Fibroblast of peridontal ligament (primary cell): Measurements from ENCODE around the gene FMO2.
A peak's percentile ranks its signal among the peaks of the same experiment; 100 is the strongest.

Experiments
- DNase-seq: peaks from one replicate; pipeline ENCODE4 v3.0.0-alpha.2; 2010; ENCODE audit errors: extremely low read depth

The FMO2 gene

GRCh38 chr1:171174560-171175294 is 10.4 kb upstream of the FMO2 start:
- peak; percentile 31 for DNase-seq

- no peak for DNase-seq
Observed at GRCh38 chr1:171177261-171177660, 7.8 kb upstream of the FMO2 start.

- DNase-seq = no peak
Observed at GRCh38 chr1:171179318-171180227, 5.5 kb upstream of the FMO2 start.

GRCh38 chr1:171180670-171181069 is 4.4 kb upstream of the FMO2 start:
- peak; percentile 63 for DNase-seq

GRCh38 chr1:171188388-171189266 is 3.5 kb downstream of the FMO2 start:
- DNase-seq = peak; percentile 73

- DNase-seq = peak; percentile 35
Observed at GRCh38 chr1:171191992-171192391, 6.9 kb downstream of the FMO2 start.

GRCh38 chr1:171195767-171196166 is 10.7 kb downstream of the FMO2 start:
- no peak for DNase-seq

- no peak for DNase-seq
Observed at GRCh38 chr1:171196351-171196750, 11.3 kb downstream of the FMO2 start.

- no peak for DNase-seq
Observed at GRCh38 chr1:171198081-171198480, 13.0 kb downstream of the FMO2 start.

- peak; percentile 7 for DNase-seq
Observed at GRCh38 chr1:171204296-171204695, 19.2 kb downstream of the FMO2 start.

GRCh38 chr1:171206204-171206977 is 21.3 kb downstream of the FMO2 start:
- no peak for DNase-seq

- peak; percentile 11 for DNase-seq
Observed at GRCh38 chr1:171206978-171207355, 21.9 kb downstream of the FMO2 start.

GRCh38 chr1:171207377-171207776 is 22.3 kb downstream of the FMO2 start:
- no peak for DNase-seq

GRCh38 chr1:171210355-171210754 is 25.3 kb downstream of the FMO2 start:
- peak; percentile 37 for DNase-seq

- no peak for DNase-seq
Observed at GRCh38 chr1:171212607-171213351, 27.7 kb downstream of the FMO2 start.

- no peak for DNase-seq
Observed at GRCh38 chr1:171213559-171214454, 28.7 kb downstream of the FMO2 start.

- DNase-seq = no peak
Observed at GRCh38 chr1:171217658-171218443, 32.8 kb downstream of the FMO2 start.

- no peak for DNase-seq
Observed at GRCh38 chr1:171218661-171219060, 33.6 kb downstream of the FMO2 start.
